Activated CD8-positive, alpha-beta T cell treated with anti-CD3 and anti-CD28 coated beads, Interleukin-2, amount 10 ng/mL, durations not matched to agents 7 days and 5 days (primary cell): ENCODE results near the gene CEP128. TPM values are rescaled to one million over a fixed set of nuclear protein-coding genes. Genes with fewer than 3 reads are reported as not detected.

Experiments
- ATAC-seq: fragments of 150-1000 bp; cut with Tn5 transposase; one replicate; pipeline ENCODE4 v1.10.0; 2021; ENCODE audit warnings: moderate library complexity
- CTCF ChIA-PET: fragments of 350-600 bp; sonication (Branson Sonifier 250); formaldehyde crosslinking; loops from one replicate; lab custom pipeline; 2021; ENCODE audit warnings: antibody characterized with exemption; lab: Charles Lee
- POLR2A ChIA-PET: fragments of 350-600 bp; sonication (Branson Sonifier 250); formaldehyde crosslinking; loops from one replicate; lab custom pipeline; 2021; ENCODE audit warnings: antibody characterized with exemption; lab: Charles Lee
- DNase-seq: peaks from one replicate; pipeline ENCODE4 v3.0.0-alpha.2; 2020
- H3K27ac Mint-ChIP-seq: one replicate; pipeline ENCODE4 v1.8.0; 2021; ENCODE audit warnings: mild to moderate bottlenecking, mixed read lengths
- H3K27me3 Mint-ChIP-seq: one replicate; pipeline ENCODE4 v1.8.0; 2021; ENCODE audit warnings: low read depth, mixed read lengths
- H3K36me3 Mint-ChIP-seq: one replicate; pipeline ENCODE4 v1.8.0; 2021; ENCODE audit warnings: low read depth, mixed read lengths
- H3K4me1 Mint-ChIP-seq: one replicate; pipeline ENCODE4 v1.8.0; 2021; ENCODE audit warnings: low read depth, mixed read lengths
- H3K4me3 Mint-ChIP-seq: one replicate; pipeline ENCODE4 v1.8.0; 2021; ENCODE audit warnings: mild to moderate bottlenecking, mixed read lengths
- H3K9me3 Mint-ChIP-seq: one replicate; pipeline ENCODE4 v1.8.0; 2022; ENCODE audit warnings: mixed read lengths; ENCODE audit not compliant: insufficient read depth
- total RNA-seq, 2 experiments: library from RNA; stranded (reverse); gene quantifications; one replicate each; pipeline ENCODE4 v1.2.3, GENCODE V29; 2021

The CEP128 gene
- total RNA-seq, 2 experiments from 2014 or later = 32.9 to 35.8 TPM

DNA sequence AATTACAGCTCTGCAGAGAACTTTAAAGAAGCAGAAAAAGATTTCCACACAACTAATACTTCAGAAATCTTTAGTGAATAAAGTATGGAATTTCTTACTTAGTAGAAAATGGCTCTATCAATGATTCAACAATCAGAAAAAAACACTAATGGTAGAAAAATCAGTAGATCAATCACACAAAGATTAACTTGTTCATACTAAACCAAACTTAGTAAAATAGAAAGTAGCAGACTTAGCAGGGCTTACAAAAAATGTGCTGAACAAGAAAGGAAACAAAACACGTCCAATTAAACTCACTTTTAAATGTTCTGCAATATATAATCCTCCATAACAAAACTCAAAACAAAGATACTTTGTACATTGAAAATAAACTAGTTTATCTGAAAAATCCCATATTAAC, 38.9 kb downstream of the CEP128 start:
- no peak for ATAC-seq
- peaks cover 55% of the 10 kb centered on the region for H3K36me3 Mint-ChIP-seq

DNA sequence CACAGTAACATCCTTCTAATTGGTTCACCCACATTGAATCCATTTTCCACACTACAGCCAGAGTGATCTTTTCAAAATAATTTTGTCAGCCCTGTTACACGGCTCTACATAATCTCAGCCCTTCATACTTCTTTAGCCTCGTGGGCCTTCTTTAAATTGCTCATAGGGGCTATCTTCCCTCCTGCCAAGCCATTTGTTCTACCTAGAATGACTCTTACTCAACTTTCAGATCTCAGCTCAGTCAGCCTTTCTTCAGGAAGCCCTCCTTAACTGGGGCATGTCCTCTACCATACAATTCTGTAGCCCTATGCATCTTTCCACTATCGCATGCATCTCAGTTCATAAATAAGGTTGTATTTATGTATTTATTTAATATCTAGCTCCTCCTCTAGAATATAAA, 39.7 kb downstream of the CEP128 start:
- DNase-seq (no peak), ATAC-seq (no peak)
- Mint-ChIP-seq H3K4me1 (no peaks in the 10 kb centered on the region), H3K4me3 (no peak overlapping the region), H3K27me3 (no peaks in the 10 kb centered on the region), H3K27ac (no peak overlapping the region), H3K9me3 (no peaks in the 10 kb centered on the region), H3K36me3 (peaks cover 61% of the 10 kb centered on the region)
- ChIA-PET POLR2A (no interaction called here), CTCF (no interaction called here)

More for the DNA sequence above, 38.9 kb downstream of the CEP128 start:
- DNase-seq = no peak
- ChIA-PET CTCF (no interaction called here), POLR2A (no interaction called here)
- Mint-ChIP-seq H3K27me3 (no peaks in the 10 kb centered on the region), H3K9me3 (no peaks in the 10 kb centered on the region), H3K4me1 (no peaks in the 10 kb centered on the region), H3K4me3 (no peak overlapping the region), H3K27ac (no peak overlapping the region)

- H3K27ac Mint-ChIP-seq = no peak overlapping the region
- POLR2A ChIA-PET = no interaction called here
- no peaks in the 10 kb centered on the region for H3K9me3 Mint-ChIP-seq
- no peaks in the 10 kb centered on the region for H3K4me1 Mint-ChIP-seq
- ATAC-seq (no peak), DNase-seq (no peak)
- no peak overlapping the region for H3K4me3 Mint-ChIP-seq
- peaks cover 57% of the 10 kb centered on the region for H3K36me3 Mint-ChIP-seq
- no peaks in the 10 kb centered on the region for H3K27me3 Mint-ChIP-seq
- CTCF ChIA-PET = no interaction called here
Measured at GRCh38 chr14:80901260-80901659, 40.3 kb downstream of the CEP128 start.

DNA sequence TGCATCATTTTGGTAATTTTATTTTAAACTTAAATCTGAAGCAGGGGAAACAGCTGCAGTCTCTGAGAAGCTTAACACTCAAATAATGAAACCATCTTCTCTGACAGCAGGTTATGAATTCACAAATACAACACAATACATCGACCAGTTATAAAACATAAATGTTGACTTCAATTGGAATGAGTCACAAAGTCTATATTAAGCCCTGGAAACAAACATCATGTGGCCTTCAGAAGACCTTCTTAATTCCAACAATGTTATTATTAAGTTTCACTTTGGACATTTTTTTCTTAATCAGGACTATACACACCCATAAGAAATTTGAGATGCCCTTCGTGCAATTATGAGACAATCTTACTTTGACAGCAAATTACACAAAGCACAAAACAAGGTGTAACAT, 68.9 kb downstream of the CEP128 start:
- peaks cover 18% of the 10 kb centered on the region for H3K9me3 Mint-ChIP-seq

DNA sequence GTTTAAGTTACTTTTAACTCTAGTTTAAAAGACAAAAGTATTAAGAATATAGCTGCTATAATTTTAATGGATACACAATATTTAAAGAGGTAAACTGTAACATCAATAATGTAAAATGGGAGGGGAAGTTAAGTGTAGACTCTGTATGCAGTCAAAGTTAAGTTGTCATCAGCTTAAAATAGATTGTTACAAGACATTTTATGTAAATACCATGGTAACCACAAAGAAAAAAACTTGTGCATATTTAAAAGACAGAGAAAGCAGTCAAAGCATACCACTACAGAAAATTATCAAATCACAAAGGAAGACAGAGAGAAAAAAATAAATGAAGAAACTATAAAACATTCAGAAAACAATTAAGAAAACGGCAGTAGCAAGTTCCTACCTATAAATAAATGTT, 73.3 kb downstream of the CEP128 start:
- H3K4me1 Mint-ChIP-seq = no peaks in the 10 kb centered on the region
- H3K4me3 Mint-ChIP-seq = no peak overlapping the region
- DNase-seq (no peak), ATAC-seq (no peak)
- peaks cover 34% of the 10 kb centered on the region for H3K36me3 Mint-ChIP-seq
- peaks cover 25% of the 10 kb centered on the region for H3K9me3 Mint-ChIP-seq
- ChIA-PET POLR2A (no interaction called here), CTCF (no interaction called here)
- no peak overlapping the region for H3K27ac Mint-ChIP-seq
- H3K27me3 Mint-ChIP-seq = no peaks in the 10 kb centered on the region

More for the DNA sequence above, 68.9 kb downstream of the CEP128 start:
- ChIA-PET POLR2A (interaction anchor here (0.6 kb wide), 1 partner anchor 62 kb away, joined by 3 read pairs; no protein-coding TSS in a partner anchor), CTCF (no interaction called here)
- H3K27ac Mint-ChIP-seq = no peak overlapping the region
- ATAC-seq (no peak), DNase-seq (no peak)
- no peaks in the 10 kb centered on the region for H3K27me3 Mint-ChIP-seq
- no peak overlapping the region for H3K4me3 Mint-ChIP-seq
- peaks cover 40% of the 10 kb centered on the region for H3K36me3 Mint-ChIP-seq
- no peaks in the 10 kb centered on the region for H3K4me1 Mint-ChIP-seq

- H3K36me3 Mint-ChIP-seq = peaks cover 32% of the 10 kb centered on the region
- POLR2A ChIA-PET = no interaction called here
- H3K27ac Mint-ChIP-seq = no peak overlapping the region
- peaks cover 25% of the 10 kb centered on the region for H3K9me3 Mint-ChIP-seq
- no peak for DNase-seq
- no peaks in the 10 kb centered on the region for H3K4me1 Mint-ChIP-seq
- CTCF ChIA-PET = no interaction called here
- no peak overlapping the region for H3K4me3 Mint-ChIP-seq
- ATAC-seq = no peak
- H3K27me3 Mint-ChIP-seq = no peaks in the 10 kb centered on the region
Measured at GRCh38 chr14:80867798-80868197, 73.7 kb downstream of the CEP128 start.

- no peak overlapping the region for H3K4me3 Mint-ChIP-seq
- POLR2A ChIA-PET = no interaction called here
- CTCF ChIA-PET = no interaction called here
- peaks cover 30% of the 10 kb centered on the region for H3K36me3 Mint-ChIP-seq
- H3K4me1 Mint-ChIP-seq = no peaks in the 10 kb centered on the region
- H3K9me3 Mint-ChIP-seq = peaks cover 25% of the 10 kb centered on the region
- ATAC-seq = no peak
- DNase-seq = no peak
- H3K27ac Mint-ChIP-seq = no peak overlapping the region
- no peaks in the 10 kb centered on the region for H3K27me3 Mint-ChIP-seq
Measured at GRCh38 chr14:80867091-80867490, 74.4 kb downstream of the CEP128 start.

- H3K4me3 Mint-ChIP-seq = no peak overlapping the region
- no peak for ATAC-seq
- CTCF ChIA-PET = no interaction called here
Measured at GRCh38 chr14:80865565-80865964, 76.0 kb downstream of the CEP128 start.

DNA sequence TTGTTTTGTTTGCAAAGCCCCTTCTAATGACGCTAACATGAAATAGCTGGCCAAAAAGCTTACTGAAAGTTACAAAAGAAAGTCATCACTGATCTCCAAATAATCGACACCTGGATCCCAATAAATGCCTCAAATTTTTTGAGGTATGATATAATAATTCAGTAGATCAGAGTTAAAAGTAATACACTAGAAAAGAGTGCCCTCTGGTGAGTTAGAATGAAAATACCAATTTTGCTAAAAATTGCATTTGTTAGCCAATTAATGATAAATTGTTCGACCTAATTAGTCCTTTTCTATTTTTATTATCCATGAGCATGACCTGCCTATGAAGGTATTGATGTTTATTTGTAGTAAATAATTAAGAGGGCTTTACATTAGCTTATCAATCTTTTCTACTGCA, 78.6 kb downstream of the CEP128 start:
- Mint-ChIP-seq H3K9me3 (peaks cover 11% of the 10 kb centered on the region), H3K27me3 (no peaks in the 10 kb centered on the region), H3K4me3 (no peak overlapping the region), H3K27ac (no peak overlapping the region), H3K4me1 (no peaks in the 10 kb centered on the region), H3K36me3 (peaks cover 12% of the 10 kb centered on the region)
- DNase-seq (no peak), ATAC-seq (no peak)
- CTCF ChIA-PET = interaction anchor here (0.6 to 2.3 kb wide), 4 partner anchors 12 to 807 kb away, joined by 3 to 8 read pairs (median 6); no protein-coding TSS in a partner anchor
- POLR2A ChIA-PET = no interaction called here

More at GRCh38 chr14:80865565-80865964, 76.0 kb downstream of the CEP128 start:
- Mint-ChIP-seq H3K36me3 (peaks cover 19% of the 10 kb centered on the region), H3K27ac (no peak overlapping the region), H3K9me3 (peaks cover 25% of the 10 kb centered on the region), H3K4me1 (no peaks in the 10 kb centered on the region), H3K27me3 (no peaks in the 10 kb centered on the region)
- POLR2A ChIA-PET = no interaction called here
- DNase-seq = no peak

- H3K36me3 Mint-ChIP-seq = peaks cover 8% of the 10 kb centered on the region
- no peak overlapping the region for H3K4me3 Mint-ChIP-seq
- no peak overlapping the region for H3K27ac Mint-ChIP-seq
- no peaks in the 10 kb centered on the region for H3K4me1 Mint-ChIP-seq
- no peak for DNase-seq
- peaks cover 6% of the 10 kb centered on the region for H3K9me3 Mint-ChIP-seq
- ChIA-PET CTCF (interaction anchor here (2.2 to 2.3 kb wide), 2 partner anchors 12 to 125 kb away, joined by 8 read pairs; no protein-coding TSS in a partner anchor), POLR2A (no interaction called here)
- ATAC-seq = no peak
- no peaks in the 10 kb centered on the region for H3K27me3 Mint-ChIP-seq
Measured at GRCh38 chr14:80862541-80862940, 79.0 kb downstream of the CEP128 start.

DNA sequence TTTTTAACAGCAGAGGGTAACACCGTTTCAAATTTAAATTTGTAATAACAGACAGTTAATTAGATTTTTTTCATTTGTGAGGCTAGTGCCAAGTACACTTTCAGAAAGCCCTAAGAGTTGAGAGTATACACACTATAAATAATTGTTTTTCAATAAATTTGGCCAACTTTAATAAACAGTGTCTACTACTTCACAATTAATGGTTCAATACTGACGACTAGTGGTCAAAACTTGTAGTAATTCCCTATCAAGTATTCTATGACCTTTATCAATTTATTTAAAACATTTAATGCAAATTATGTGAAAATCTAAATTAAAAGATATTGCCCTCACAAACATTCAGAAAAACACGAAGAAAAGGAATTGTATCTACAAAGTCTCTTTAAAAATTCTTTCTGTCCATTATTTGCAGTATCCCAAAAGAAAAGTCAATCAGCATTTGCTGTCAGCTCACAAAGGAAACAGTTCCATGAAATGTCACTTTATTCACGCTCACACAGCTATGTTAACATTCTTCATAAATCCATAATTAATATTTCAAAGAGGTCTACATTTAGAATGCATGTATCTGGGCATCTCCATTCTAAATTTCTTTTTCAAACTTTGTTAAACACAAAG, 91.2 kb downstream of the CEP128 start:
- ATAC-seq (no peak), DNase-seq (no peak)
- Mint-ChIP-seq H3K27ac (no peak overlapping the region), H3K9me3 (no peaks in the 10 kb centered on the region), H3K4me3 (no peak overlapping the region), H3K27me3 (no peaks in the 10 kb centered on the region), H3K36me3 (no peaks in the 10 kb centered on the region), H3K4me1 (no peaks in the 10 kb centered on the region)
- ChIA-PET POLR2A (no interaction called here), CTCF (interaction anchor here (0.9 to 2.4 kb wide), 7 partner anchors 11 to 1917 kb away, joined by 3 to 8 read pairs (median 3); no protein-coding TSS in a partner anchor)

DNA sequence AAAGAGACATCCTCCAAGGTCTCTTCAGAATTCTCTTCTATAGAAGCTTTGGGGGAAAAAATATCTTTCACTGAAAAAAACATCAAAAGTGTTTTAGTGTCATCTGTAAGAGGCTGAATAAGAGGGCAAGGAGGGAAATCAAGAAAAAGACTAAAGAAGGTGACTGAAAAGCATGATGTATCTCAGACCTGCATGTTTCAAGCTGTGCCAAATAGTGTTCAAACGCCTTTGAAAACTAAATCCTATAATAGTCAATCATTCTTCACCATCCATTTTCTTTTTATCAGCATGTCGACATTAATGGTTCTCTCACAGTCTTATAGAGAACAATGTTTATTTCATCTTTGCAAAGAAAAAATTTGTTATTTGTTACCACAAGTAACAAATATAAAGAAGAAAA, 94.5 kb downstream of the CEP128 start:
- Mint-ChIP-seq H3K4me3 (no peak overlapping the region), H3K9me3 (no peaks in the 10 kb centered on the region), H3K4me1 (no peaks in the 10 kb centered on the region), H3K27ac (no peak overlapping the region), H3K36me3 (no peaks in the 10 kb centered on the region), H3K27me3 (no peaks in the 10 kb centered on the region)
- ChIA-PET CTCF (no interaction called here), POLR2A (no interaction called here)
- no peak for DNase-seq
- ATAC-seq = no peak
